PC-9 (cell line): Measurements from ENCODE around the gene ADAMTS2.

Source experiments
- EZH2 ChIP-seq: fragments of 200-600 bp; sonication (generic); IDR thresholded peaks from 2 replicates; pipeline ENCODE4 v1.8.0; 2017; ENCODE audit warnings: antibody characterized with exemption, low read depth
- TF ChIP-seq, protein P1 (sequence below): fragments of 200-600 bp; sonication (generic); conservative IDR thresholded peaks from 2 replicates; pipeline ENCODE4 v1.6.1; 2017; ENCODE audit warnings: mixed run types, antibody characterized with exemption, mild to moderate bottlenecking, moderate library complexity

DNA sequence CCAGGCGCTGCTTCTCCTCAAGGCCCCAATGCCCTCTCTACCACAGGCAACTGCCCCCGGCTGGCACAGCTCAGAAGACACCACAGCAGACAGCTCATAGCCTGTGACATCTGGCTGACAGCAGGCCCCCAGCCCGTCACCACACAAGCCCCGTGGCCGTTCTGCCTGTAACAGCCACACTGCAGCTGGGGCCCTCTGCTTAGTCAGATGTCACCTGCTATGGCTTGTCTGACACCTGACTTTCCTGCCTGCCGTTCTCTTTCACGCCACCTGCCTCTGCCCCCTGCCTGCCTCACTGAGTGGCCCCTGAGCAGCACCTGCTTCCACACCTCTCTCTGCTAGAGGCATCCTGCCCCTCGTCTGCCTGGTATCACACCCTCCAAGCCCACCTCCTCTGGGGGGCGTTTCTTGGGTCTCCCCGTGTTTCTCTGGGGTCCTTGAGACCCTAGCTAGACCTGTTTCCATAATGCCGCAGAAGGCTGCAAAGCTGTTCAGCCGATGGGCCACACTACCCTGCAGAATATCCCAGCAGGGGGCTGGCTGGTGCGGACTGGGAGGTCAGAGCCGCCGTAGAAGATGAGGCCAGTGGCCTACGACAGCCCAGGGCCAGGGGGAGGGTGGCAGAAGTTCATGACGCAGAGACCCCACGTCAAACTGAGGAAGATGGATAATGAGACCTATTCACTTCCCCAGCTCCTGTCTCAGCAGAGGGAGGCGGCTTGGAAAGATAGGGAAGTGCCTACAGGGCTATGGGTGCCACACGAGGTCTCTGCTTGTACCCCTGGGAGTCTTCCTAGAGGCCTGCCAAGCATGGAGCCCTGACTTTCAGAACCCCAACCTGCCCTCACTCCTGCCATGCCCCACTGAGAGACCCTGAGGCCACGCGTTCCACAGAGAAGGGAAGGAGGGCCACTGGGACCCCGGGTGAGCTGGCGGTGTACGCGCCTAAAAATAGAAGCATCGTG is 190.0 kb downstream of the ADAMTS2 start:
- TF ChIP-seq EZH2, result no peak
- TF ChIP-seq, protein P1, sequence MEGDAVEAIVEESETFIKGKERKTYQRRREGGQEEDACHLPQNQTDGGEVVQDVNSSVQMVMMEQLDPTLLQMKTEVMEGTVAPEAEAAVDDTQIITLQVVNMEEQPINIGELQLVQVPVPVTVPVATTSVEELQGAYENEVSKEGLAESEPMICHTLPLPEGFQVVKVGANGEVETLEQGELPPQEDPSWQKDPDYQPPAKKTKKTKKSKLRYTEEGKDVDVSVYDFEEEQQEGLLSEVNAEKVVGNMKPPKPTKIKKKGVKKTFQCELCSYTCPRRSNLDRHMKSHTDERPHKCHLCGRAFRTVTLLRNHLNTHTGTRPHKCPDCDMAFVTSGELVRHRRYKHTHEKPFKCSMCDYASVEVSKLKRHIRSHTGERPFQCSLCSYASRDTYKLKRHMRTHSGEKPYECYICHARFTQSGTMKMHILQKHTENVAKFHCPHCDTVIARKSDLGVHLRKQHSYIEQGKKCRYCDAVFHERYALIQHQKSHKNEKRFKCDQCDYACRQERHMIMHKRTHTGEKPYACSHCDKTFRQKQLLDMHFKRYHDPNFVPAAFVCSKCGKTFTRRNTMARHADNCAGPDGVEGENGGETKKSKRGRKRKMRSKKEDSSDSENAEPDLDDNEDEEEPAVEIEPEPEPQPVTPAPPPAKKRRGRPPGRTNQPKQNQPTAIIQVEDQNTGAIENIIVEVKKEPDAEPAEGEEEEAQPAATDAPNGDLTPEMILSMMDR, result no peak
